ENCODE measurements around the gene STAG2.

DNA sequence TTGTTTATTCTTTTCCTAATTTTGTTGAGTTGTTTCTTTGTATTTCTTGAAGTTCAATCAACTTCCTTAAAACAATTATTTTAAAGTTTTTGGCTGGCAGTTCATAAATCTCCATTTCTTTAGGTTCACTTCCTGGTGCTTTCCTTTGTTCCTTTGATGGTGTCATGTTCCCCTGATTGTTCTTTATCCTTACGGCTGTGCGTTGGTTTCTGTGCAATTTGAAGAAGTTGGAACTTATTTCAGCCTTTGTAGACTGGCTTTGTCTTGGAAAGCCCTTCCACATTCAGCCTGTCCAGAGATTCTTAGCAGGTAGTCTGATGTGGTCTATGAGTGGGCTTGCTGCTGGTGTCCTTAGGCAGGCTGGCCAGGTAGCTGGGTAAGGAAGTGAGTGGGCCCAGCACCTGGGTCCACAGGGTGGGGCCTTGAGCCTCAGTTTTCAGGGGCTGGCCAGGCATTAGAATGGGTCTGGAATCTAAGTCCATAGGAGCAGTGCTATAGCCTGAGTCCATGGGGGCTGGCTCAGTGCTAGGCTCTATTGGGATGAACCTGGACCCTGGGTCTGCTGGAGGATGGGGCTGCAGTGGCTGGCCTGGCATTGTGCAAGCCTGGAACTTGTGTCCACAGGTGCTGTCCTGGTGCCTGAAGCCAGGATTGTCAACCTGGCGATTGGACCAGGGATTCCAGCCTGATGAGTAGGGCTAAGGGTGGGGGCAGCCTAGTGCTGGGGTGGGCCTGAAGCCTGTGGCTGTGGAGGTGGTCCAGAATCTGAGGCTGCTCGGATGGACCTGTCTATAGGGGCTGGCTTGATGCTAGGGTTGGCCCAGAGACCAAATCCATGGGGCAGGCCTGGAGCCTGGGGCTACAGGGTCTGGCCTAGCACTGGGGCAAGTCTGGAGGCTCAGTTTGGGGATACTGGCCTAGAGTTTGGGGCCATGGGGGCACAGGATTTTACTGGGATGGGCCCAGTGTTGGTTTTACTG, 152.4 kb downstream of the STAG2 start:
- TF ChIP-seq POLR2A (IDR thresholded peaks at IDR 0.05) (no peak), POLR2AphosphoS5 (IDR thresholded peaks at IDR 0.05) (no peak)
- TF ChIP-seq, protein P1, sequence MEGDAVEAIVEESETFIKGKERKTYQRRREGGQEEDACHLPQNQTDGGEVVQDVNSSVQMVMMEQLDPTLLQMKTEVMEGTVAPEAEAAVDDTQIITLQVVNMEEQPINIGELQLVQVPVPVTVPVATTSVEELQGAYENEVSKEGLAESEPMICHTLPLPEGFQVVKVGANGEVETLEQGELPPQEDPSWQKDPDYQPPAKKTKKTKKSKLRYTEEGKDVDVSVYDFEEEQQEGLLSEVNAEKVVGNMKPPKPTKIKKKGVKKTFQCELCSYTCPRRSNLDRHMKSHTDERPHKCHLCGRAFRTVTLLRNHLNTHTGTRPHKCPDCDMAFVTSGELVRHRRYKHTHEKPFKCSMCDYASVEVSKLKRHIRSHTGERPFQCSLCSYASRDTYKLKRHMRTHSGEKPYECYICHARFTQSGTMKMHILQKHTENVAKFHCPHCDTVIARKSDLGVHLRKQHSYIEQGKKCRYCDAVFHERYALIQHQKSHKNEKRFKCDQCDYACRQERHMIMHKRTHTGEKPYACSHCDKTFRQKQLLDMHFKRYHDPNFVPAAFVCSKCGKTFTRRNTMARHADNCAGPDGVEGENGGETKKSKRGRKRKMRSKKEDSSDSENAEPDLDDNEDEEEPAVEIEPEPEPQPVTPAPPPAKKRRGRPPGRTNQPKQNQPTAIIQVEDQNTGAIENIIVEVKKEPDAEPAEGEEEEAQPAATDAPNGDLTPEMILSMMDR (IDR thresholded peaks at IDR 0.05) = no peak

All from sigmoid colon (tissue), 4 donors.